HEK293T (cell line): Measurements from ENCODE around the gene UGGT1.

Experiments used
- BHLHE40 ChIP-seq: fragments of 450-650 bp; IDR thresholded peaks from 2 replicates; pipeline ENCODE4 v1.6.1; 2016; ENCODE audit warnings: mild to moderate bottlenecking, moderate library complexity, borderline replicate concordance
- FOXM1 ChIP-seq: fragments of 450-650 bp; IDR thresholded peaks from 2 replicates; pipeline ENCODE4 v1.6.1; 2017; ENCODE audit warnings: mild to moderate bottlenecking, borderline replicate concordance
- NFRKB ChIP-seq: fragments of 450-650 bp; IDR thresholded peaks from 2 replicates; pipeline ENCODE4 v1.6.1; 2016; ENCODE audit warnings: mild to moderate bottlenecking, moderate library complexity

GRCh38 chr2:128178149-128178649 is 87.2 kb downstream of the UGGT1 start:
- TF ChIP-seq FOXM1, result no peak
- TF ChIP-seq BHLHE40, result no peak
- TF ChIP-seq NFRKB, result no peak
